Measurements from ENCODE around the gene ARAP1. TPM values are rescaled to one million over a fixed set of nuclear protein-coding genes. Genes with fewer than 3 reads are reported as not detected.

The ARAP1 gene
- total and polyA plus RNA-seq, 2 donors (not counting 3 experiments of a cell fraction or from before 2014, with no cell fraction given): 36.8 to 66.2 TPM

DNA sequence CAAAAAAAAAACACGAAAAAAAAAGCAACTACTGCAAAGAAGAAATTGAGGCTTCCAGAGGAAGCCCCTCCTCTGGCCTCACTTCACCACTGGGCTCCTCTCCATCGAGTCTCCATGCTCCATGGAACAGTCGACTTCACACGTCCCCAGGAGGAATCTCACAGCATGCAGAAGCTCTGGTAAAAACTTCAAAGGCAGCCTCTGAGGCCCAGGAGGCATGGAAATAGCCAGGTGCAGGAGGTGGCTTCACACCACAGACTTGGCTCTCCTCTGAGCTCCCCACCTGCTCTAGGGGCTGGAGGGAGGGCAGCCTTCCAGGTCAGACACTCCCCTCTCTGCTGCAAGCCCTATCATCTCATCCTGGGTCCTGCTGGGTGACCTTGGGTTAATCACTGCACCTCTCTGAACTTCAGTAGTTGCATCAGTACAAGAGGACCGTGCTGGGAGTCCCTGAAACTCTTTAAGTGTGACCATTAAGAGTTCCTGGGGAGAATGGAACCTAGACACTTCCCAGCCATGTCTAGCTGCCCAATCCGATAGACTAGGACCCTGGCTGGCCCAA is 86.2 kb downstream of the ARAP1 start:
- no peaks in the 10 kb centered on the region for H3K4me1 ChIP-seq (ENCODE audit: control insufficient read depth, extremely low read depth, insufficient read depth, low read length)
- no peak overlapping the region for H3K4me3 ChIP-seq (replicated peaks in 1 of 3; ENCODE audit: insufficient read depth in 1 of 3, low read depth in 1 of 3, low read length in 3 of 3)
- dilution Hi-C loops (cut with MboI; ENCODE audit: extremely low pct_ligation_motif_present, low sequenced_read_pairs): no loop called here
- H2AFZ ChIP-seq (ENCODE audit: low read depth, low read length): no peak overlapping the region
- DNase-seq (ENCODE audit: low read depth, low spot score): no peak
- no peaks in the 10 kb centered on the region for H3K79me2 ChIP-seq (ENCODE audit: control insufficient read depth, insufficient read depth, low read length)
- POLR2A ChIA-PET: no interaction called here
- BruUV-seq (replicated peaks): no TSS peak
- no peak overlapping the region for H3K9ac ChIP-seq (replicated peaks; ENCODE audit: extremely low read depth, insufficient read depth, low read length)
- H3K9me3 ChIP-seq (replicated peaks; ENCODE audit: control insufficient read depth, insufficient read depth, low read length): no peaks in the 10 kb centered on the region
- H3K27me3 ChIP-seq (ENCODE audit: control insufficient read depth in 2 of 2, insufficient read depth in 2 of 2, low read length in 2 of 2): peaks cover 0 to 5% of the 10 kb centered on the region in 2 experiments
- FAIRE-seq: no peak
- no peak overlapping the region for H3K4me2 ChIP-seq (ENCODE audit: insufficient read depth, low read length)
- CTCF ChIA-PET: interaction anchor here (0.6 to 1.9 kb wide), 5 partner anchors 16 to 195 kb away, joined by 3 to 9 read pairs (median 3); no protein-coding TSS in a partner anchor
- H4K20me1 ChIP-seq (replicated peaks; ENCODE audit: control insufficient read depth, extremely low read depth, insufficient read depth, low read length): no peaks in the 10 kb centered on the region
- no peak for TF ChIP-seq EZH2 (IDR thresholded peaks at IDR 0.05; ENCODE audit: borderline replicate concordance, low read depth, low read length, severe bottlenecking)
- TF ChIP-seq, protein P1, sequence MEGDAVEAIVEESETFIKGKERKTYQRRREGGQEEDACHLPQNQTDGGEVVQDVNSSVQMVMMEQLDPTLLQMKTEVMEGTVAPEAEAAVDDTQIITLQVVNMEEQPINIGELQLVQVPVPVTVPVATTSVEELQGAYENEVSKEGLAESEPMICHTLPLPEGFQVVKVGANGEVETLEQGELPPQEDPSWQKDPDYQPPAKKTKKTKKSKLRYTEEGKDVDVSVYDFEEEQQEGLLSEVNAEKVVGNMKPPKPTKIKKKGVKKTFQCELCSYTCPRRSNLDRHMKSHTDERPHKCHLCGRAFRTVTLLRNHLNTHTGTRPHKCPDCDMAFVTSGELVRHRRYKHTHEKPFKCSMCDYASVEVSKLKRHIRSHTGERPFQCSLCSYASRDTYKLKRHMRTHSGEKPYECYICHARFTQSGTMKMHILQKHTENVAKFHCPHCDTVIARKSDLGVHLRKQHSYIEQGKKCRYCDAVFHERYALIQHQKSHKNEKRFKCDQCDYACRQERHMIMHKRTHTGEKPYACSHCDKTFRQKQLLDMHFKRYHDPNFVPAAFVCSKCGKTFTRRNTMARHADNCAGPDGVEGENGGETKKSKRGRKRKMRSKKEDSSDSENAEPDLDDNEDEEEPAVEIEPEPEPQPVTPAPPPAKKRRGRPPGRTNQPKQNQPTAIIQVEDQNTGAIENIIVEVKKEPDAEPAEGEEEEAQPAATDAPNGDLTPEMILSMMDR (IDR thresholded peaks at IDR 0.05; ENCODE audit: extremely low read depth in 1 of 2, insufficient read depth in 1 of 2, low read depth in 1 of 2, low read length in 2 of 2): no peak
- TF ChIP-seq, protein P2, sequence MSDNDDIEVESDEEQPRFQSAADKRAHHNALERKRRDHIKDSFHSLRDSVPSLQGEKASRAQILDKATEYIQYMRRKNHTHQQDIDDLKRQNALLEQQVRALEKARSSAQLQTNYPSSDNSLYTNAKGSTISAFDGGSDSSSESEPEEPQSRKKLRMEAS (IDR thresholded peaks at IDR 0.05; ENCODE audit: insufficient read depth, insufficient read length): no peak
- TF ChIP-seq POLR2AphosphoS5 (IDR thresholded peaks at IDR 0.05; ENCODE audit: insufficient read depth, low read depth, low read length): no peak
- no peak for TF ChIP-seq JUN (IDR thresholded peaks at IDR 0.05; ENCODE audit: borderline replicate concordance, insufficient read depth, insufficient read length, low read depth)
- no peak for TF ChIP-seq MYC (IDR thresholded peaks at IDR 0.05; ENCODE audit: low read depth, low read length)
- TF ChIP-seq GATA2 (IDR thresholded peaks at IDR 0.05; ENCODE audit: insufficient read depth, insufficient read length, low read depth, low read length): no peak
- TF ChIP-seq FOS (IDR thresholded peaks at IDR 0.05; ENCODE audit: borderline replicate concordance, insufficient read depth, low read length): no peak
- no peak for TF ChIP-seq POLR2A (IDR thresholded peaks at IDR 0.05; ENCODE audit: low read depth, low read length)
- H3K27ac ChIP-seq (ENCODE audit: insufficient read depth, low read depth, low read length): no peak overlapping the region
- H3K36me3 ChIP-seq (ENCODE audit: control insufficient read depth in 2 of 2, extremely low read depth in 1 of 2, insufficient read depth in 2 of 2, low read length in 2 of 2): no peaks in the 10 kb centered on the region
- no peaks in the 10 kb centered on the region for H3K9me1 ChIP-seq (replicated peaks; ENCODE audit: control insufficient read depth, extremely low read depth, insufficient read depth, low read length)
- intact Hi-C loops (cut with micrococcal nuclease): no loop called here
